HepG2 (cell line): ENCODE results near the gene ITGA2. TPM values are rescaled to one million over a fixed set of nuclear protein-coding genes. Genes with fewer than 3 reads are reported as not detected.
A peak's percentile ranks its signal among the peaks of the same experiment; 100 is the strongest.

ENCODE experiments used
- CEBPB ChIP-seq: IDR thresholded peaks from 2 replicates; pipeline ENCODE4 v1.6.1; 2011; ENCODE audit warnings: low read depth, low read length, improper control_type of control experiment, borderline replicate concordance
- CHD4 ChIP-seq: fragments of 200-600 bp; sonication (generic); IDR thresholded peaks from 2 replicates; pipeline ENCODE4 v1.7.0; 2017; ENCODE audit warnings: mild to moderate bottlenecking, low read length, borderline replicate concordance
- FOSL2 ChIP-seq: sonication (generic); formaldehyde crosslinking; IDR thresholded peaks from 2 replicates; pipeline ENCODE4 v1.4.0; 2020; ENCODE audit warnings: missing genetic modification reagents
- MED1 ChIP-seq: sonication (generic); formaldehyde crosslinking; IDR thresholded peaks from 2 replicates; pipeline ENCODE4 v1.4.0; 2020; ENCODE audit warnings: missing genetic modification reagents
- MEIS1 ChIP-seq: sonication (generic); formaldehyde crosslinking; IDR thresholded peaks from 2 replicates; pipeline ENCODE4 v1.9.0; 2021; ENCODE audit warnings: mild to moderate bottlenecking, missing genetic modification reagents, moderate library complexity, borderline replicate concordance
- PHF5A ChIP-seq: IDR thresholded peaks from one replicate; pipeline ENCODE4 v1.6.1; 2018; ENCODE audit warnings: low read depth, missing genetic modification reagents; ENCODE audit not compliant: unreplicated experiment
- PRPF4 ChIP-seq: fragments of 200-400 bp; formaldehyde crosslinking; IDR thresholded peaks from 2 replicates; pipeline ENCODE4 v1.6.1; 2016; ENCODE audit warnings: low read length, low read depth; ENCODE audit not compliant: poor library complexity, severe bottlenecking
- RFXANK ChIP-seq: IDR thresholded peaks from 2 replicates; pipeline ENCODE4 v1.6.1; 2016
- SRF ChIP-seq: IDR thresholded peaks from 2 replicates; pipeline ENCODE4 v1.6.1; 2011; ENCODE audit warnings: mild to moderate bottlenecking, low read depth, low read length, moderate library complexity
- SRSF4 ChIP-seq: fragments of 200-400 bp; formaldehyde crosslinking; IDR thresholded peaks from one replicate; pipeline ENCODE4 v1.6.1; 2018; ENCODE audit warnings: mild to moderate bottlenecking, low read depth, low read length, moderate library complexity; ENCODE audit not compliant: poor library complexity, severe bottlenecking
- ZNF234 ChIP-seq: sonication (generic); formaldehyde crosslinking; conservative IDR thresholded peaks from 2 replicates; pipeline ENCODE4 v1.5.1; 2020; ENCODE audit warnings: mild to moderate bottlenecking, missing genetic modification reagents
- ZNF263 ChIP-seq: sonication (generic); formaldehyde crosslinking; IDR thresholded peaks from 2 replicates; pipeline ENCODE4 v1.4.0; 2020; ENCODE audit warnings: missing genetic modification reagents
- ZNF282 ChIP-seq: fragments of 450-650 bp; IDR thresholded peaks from 2 replicates; pipeline ENCODE4 v1.6.1; 2018; ENCODE audit not compliant: partially characterized antibody
- ZNF501 ChIP-seq: sonication (generic); formaldehyde crosslinking; IDR thresholded peaks from 2 replicates; pipeline ENCODE4 v1.5.1; 2020; ENCODE audit warnings: mild to moderate bottlenecking, moderate library complexity, missing genetic modification reagents
- ZNF75D ChIP-seq: sonication (generic); formaldehyde crosslinking; IDR thresholded peaks from 2 replicates; pipeline ENCODE4 v1.8.1; 2023; ENCODE audit warnings: missing genetic modification reagents, mild to moderate bottlenecking, borderline replicate concordance
- ZNF780A ChIP-seq: sonication (generic); formaldehyde crosslinking; IDR thresholded peaks from 2 replicates; pipeline ENCODE4 v1.8.0; 2022; ENCODE audit warnings: mild to moderate bottlenecking, missing genetic modification reagents, moderate library complexity
- ZNF790 ChIP-seq: sonication (generic); formaldehyde crosslinking; IDR thresholded peaks from 2 replicates; pipeline ENCODE4 v1.8.0; 2022; ENCODE audit warnings: missing genetic modification reagents, mild to moderate bottlenecking, borderline replicate concordance
- polyA plus RNA-seq, 8 experiments: library from polyadenylated mRNA; depleted of rRNA in 3 of 8; stranded (reverse) in 7 of 8; unstranded in 1 of 8; fragments of >200 nt; fragmentation: Illumina TruSeq in 4 of 8; extraction: Trizol in 4 of 8; gene quantifications; 2 replicates each; pipeline versions ENCODE4 v1.2.1 to v1.2.3, GENCODE V29; 2011 to 2016; ENCODE audit warnings: low read depth in 4 of 8, missing spikeins in 1 of 8, mixed read lengths in 1 of 8; ENCODE audit not compliant: insufficient read depth in 1 of 8
- total RNA-seq, 5 experiments: library from RNA; depleted of rRNA; stranded (reverse); fragments of >200 nt; fragmentation: Illumina TruSeq; extraction: Trizol; gene quantifications; 2 replicates each; pipeline ENCODE4 v1.2.3, GENCODE V29; 2016; ENCODE audit warnings: low read depth in 1 of 5
- TF ChIP-seq, protein P1 (sequence below): sonication (generic); formaldehyde crosslinking; IDR thresholded peaks from 2 replicates; pipeline ENCODE4 v1.4.0; 2020; ENCODE audit warnings: missing genetic modification reagents, borderline replicate concordance
- TF ChIP-seq, protein P2 (sequence below): sonication (generic); formaldehyde crosslinking; IDR thresholded peaks from 2 replicates; pipeline ENCODE4 v1.9.0; 2021; ENCODE audit warnings: missing genetic modification reagents, borderline replicate concordance
- TF ChIP-seq, protein P3 (sequence below): sonication (generic); formaldehyde crosslinking; IDR thresholded peaks from 2 replicates; pipeline ENCODE4 v1.5.0; 2020; ENCODE audit warnings: missing genetic modification reagents
- TF ChIP-seq, protein P4 (sequence below): IDR thresholded peaks from 2 replicates; pipeline ENCODE4 v1.6.1; 2012; ENCODE audit warnings: inconsistent platforms
- TF ChIP-seq, protein P5 (sequence below): sonication (generic); formaldehyde crosslinking; IDR thresholded peaks from 2 replicates; pipeline ENCODE4 v1.4.0; 2020; ENCODE audit warnings: mild to moderate bottlenecking, missing genetic modification reagents

The ITGA2 gene
- total and polyA plus RNA-seq, 2 of the 13 experiments (the other 11 are each of a cell fraction or from before 2014, with no cell fraction given): 15.8 to 58.3 TPM

DNA sequence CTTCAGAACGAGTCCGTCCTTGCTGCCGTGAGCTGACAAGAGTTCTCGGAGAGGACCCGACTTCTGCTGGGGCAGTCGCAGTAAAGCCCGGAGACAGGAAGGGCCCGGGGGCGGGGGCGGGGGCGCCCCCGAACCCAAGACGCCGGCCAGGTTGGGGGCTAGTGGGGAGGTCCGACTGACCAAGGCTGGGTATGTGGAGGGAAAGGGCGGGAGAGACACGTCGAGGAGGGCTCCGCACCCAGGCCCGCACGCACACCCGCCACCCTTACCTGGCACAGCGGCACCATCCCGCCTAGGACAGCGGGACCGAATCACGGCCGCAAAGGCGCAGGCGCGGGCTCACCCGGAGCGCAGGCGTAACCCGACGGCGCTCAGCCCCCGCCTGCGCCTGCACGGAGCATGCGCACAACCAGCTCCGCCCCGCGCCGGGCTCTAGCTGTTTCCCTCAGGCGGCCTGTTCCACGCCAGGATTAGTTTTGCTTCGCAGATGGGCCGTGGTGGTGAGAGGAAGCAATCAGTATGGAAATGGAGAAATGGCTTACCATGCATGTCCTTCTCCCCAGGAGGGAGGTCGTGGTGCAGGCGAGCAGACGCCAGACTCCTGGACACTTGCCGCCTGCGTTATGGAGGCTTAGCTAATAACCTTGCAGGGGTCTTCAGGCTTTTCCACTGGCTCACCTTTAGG is 120.4 kb downstream of the ITGA2 start, which contains the start of gene MOCS2 (continued):
- TF ChIP-seq, protein P1, sequence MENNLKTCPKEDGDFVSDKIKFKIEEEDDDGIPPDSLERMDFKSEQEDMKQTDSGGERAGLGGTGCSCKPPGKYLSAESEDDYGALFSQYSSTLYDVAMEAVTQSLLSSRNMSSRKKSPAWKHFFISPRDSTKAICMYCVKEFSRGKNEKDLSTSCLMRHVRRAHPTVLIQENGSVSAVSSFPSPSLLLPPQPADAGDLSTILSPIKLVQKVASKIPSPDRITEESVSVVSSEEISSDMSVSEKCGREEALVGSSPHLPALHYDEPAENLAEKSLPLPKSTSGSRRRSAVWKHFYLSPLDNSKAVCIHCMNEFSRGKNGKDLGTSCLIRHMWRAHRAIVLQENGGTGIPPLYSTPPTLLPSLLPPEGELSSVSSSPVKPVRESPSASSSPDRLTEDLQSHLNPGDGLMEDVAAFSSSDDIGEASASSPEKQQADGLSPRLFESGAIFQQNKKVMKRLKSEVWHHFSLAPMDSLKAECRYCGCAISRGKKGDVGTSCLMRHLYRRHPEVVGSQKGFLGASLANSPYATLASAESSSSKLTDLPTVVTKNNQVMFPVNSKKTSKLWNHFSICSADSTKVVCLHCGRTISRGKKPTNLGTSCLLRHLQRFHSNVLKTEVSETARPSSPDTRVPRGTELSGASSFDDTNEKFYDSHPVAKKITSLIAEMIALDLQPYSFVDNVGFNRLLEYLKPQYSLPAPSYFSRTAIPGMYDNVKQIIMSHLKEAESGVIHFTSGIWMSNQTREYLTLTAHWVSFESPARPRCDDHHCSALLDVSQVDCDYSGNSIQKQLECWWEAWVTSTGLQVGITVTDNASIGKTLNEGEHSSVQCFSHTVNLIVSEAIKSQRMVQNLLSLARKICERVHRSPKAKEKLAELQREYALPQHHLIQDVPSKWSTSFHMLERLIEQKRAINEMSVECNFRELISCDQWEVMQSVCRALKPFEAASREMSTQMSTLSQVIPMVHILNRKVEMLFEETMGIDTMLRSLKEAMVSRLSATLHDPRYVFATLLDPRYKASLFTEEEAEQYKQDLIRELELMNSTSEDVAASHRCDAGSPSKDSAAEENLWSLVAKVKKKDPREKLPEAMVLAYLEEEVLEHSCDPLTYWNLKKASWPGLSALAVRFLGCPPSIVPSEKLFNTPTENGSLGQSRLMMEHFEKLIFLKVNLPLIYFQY (CRISPR knock-in tag): no peak
- TF ChIP-seq RFXANK (CRISPR knock-in tag) (no peak; the same call in 1 of the 2 replicates), SRSF4 (no peak), ZNF790 (CRISPR knock-in tag) (no peak), PRPF4 (no peak), ZNF263 (CRISPR knock-in tag) (no peak), MED1 (CRISPR knock-in tag) (peak; percentile 53), ZNF75D (CRISPR knock-in tag) (no peak), MEIS1 (0 out of 2 replicates have a peak, but pooled peaks have one; percentile 10), ZNF780A (CRISPR knock-in tag) (no peak), ZNF501 (CRISPR knock-in tag) (peak; percentile 80), PHF5A (CRISPR knock-in tag) (no peak), CHD4 (no peak), ZNF282 (no peak), ZNF234 (CRISPR knock-in tag) (peak; percentile 93), CEBPB (no peak), SRF (no peak), FOSL2 (CRISPR knock-in tag) (no peak)
- TF ChIP-seq, protein P2, sequence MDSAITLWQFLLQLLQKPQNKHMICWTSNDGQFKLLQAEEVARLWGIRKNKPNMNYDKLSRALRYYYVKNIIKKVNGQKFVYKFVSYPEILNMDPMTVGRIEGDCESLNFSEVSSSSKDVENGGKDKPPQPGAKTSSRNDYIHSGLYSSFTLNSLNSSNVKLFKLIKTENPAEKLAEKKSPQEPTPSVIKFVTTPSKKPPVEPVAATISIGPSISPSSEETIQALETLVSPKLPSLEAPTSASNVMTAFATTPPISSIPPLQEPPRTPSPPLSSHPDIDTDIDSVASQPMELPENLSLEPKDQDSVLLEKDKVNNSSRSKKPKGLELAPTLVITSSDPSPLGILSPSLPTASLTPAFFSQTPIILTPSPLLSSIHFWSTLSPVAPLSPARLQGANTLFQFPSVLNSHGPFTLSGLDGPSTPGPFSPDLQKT (CRISPR knock-in tag): no peak
- TF ChIP-seq, protein P3, sequence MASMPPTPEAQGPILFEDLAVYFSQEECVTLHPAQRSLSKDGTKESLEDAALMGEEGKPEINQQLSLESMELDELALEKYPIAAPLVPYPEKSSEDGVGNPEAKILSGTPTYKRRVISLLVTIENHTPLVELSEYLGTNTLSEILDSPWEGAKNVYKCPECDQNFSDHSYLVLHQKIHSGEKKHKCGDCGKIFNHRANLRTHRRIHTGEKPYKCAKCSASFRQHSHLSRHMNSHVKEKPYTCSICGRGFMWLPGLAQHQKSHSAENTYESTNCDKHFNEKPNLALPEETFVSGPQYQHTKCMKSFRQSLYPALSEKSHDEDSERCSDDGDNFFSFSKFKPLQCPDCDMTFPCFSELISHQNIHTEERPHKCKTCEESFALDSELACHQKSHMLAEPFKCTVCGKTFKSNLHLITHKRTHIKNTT (CRISPR knock-in tag): no peak
- TF ChIP-seq, protein P4, sequence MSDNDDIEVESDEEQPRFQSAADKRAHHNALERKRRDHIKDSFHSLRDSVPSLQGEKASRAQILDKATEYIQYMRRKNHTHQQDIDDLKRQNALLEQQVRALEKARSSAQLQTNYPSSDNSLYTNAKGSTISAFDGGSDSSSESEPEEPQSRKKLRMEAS: peak; percentile 78
- TF ChIP-seq, protein P5, sequence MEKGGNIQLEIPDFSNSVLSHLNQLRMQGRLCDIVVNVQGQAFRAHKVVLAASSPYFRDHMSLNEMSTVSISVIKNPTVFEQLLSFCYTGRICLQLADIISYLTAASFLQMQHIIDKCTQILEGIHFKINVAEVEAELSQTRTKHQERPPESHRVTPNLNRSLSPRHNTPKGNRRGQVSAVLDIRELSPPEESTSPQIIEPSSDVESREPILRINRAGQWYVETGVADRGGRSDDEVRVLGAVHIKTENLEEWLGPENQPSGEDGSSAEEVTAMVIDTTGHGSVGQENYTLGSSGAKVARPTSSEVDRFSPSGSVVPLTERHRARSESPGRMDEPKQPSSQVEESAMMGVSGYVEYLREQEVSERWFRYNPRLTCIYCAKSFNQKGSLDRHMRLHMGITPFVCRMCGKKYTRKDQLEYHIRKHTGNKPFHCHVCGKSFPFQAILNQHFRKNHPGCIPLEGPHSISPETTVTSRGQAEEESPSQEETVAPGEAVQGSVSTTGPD (CRISPR knock-in tag): no peak
